ENCODE data around the gene SERTAD1. TPM values are rescaled to one million over a fixed set of nuclear protein-coding genes. Genes with fewer than 3 reads are reported as not detected.

Gene SERTAD1
- total and polyA plus RNA-seq, 2 of the 8 experiments (the other 6 are each of a cell fraction or from before 2014, with no cell fraction given): 5.4 to 6.6 TPM

- Histone ChIP-seq H4K5ac (ENCODE audit: insufficient read length, low read depth, low read length) (no peak overlapping the region), H2AFZ (ENCODE audit: low read length) (no peak overlapping the region), H2BK15ac (ENCODE audit: low read length) (no peak overlapping the region), H2BK5ac (ENCODE audit: low read depth, low read length) (no peak overlapping the region), H3K4ac (replicated peaks; ENCODE audit: insufficient read length, low read depth, low read length) (no peak overlapping the region), H3K79me2 (ENCODE audit: control insufficient read depth in 1 of 2, insufficient read depth in 2 of 2, low read length in 2 of 2) (no peaks in the 10 kb centered on the region), H3K14ac (ENCODE audit: insufficient read length) (no peak overlapping the region), H3K79me1 (ENCODE audit: low read depth, low read length) (no peaks in the 10 kb centered on the region), H3K36me3 (ENCODE audit: control insufficient read depth in 2 of 4, insufficient read depth in 4 of 4, low read length in 3 of 4) (peaks cover under 1 to 4% (median 1%) of the 10 kb centered on the region in 4 experiments; a peak in 5 of 8 replicates), H3K27ac (ENCODE audit: low read depth, low read length) (no peak overlapping the region), H3K56ac (replicated peaks; ENCODE audit: insufficient read length, low read depth, low read length) (no peak overlapping the region), H3K4me2 (ENCODE audit: insufficient read depth in 1 of 2, low read depth in 2 of 2, low read length in 2 of 2) (no peak overlapping the region), H2BK20ac (ENCODE audit: low read length) (no peak overlapping the region), H3K23ac (ENCODE audit: insufficient read length) (no peak overlapping the region), H3K4me3 (ENCODE audit: extremely low read depth in 1 of 4, insufficient read depth in 2 of 4, low read depth in 3 of 4, low read length in 4 of 4) (no peak overlapping the region), H2AK5ac (ENCODE audit: low read depth, low read length) (no peak overlapping the region), H3K23me2 (ENCODE audit: low read depth, low read length) (no peaks in the 10 kb centered on the region), H2BK12ac (ENCODE audit: low read depth, low read length) (no peak overlapping the region), H4K8ac (ENCODE audit: extremely low read depth, insufficient read depth, low read length) (no peak overlapping the region; the same call in 1 of the 2 replicates), H4K20me1 (replicated peaks in 1 of 2; ENCODE audit: control insufficient read depth in 1 of 2, insufficient read depth in 2 of 2, low read length in 2 of 2) (peaks cover 0 to 11% of the 10 kb centered on the region in 2 experiments), H4K91ac (replicated peaks; ENCODE audit: insufficient read length, low read length) (no peak overlapping the region), H3K9me3 (ENCODE audit: insufficient read depth in 2 of 2, low read depth in 1 of 2, low read length in 1 of 2) (no peaks in the 10 kb centered on the region), H2BK120ac (replicated peaks; ENCODE audit: low read depth, low read length) (no peak overlapping the region), H3K27me3 (replicated peaks in 1 of 4; ENCODE audit: control insufficient read depth in 3 of 4, extremely low read depth in 1 of 4, insufficient read depth in 3 of 4, low read length in 3 of 4) (no peaks in the 10 kb centered on the region), H3K4me1 (replicated peaks in 1 of 4; ENCODE audit: control insufficient read depth in 3 of 4, insufficient read depth in 4 of 4, low read length in 3 of 4) (peaks cover 0 to 4% (median 0%) of the 10 kb centered on the region in 4 experiments; a peak in 2 of 7 replicates), H3K9ac (replicated peaks in 1 of 4; ENCODE audit: extremely low read depth in 1 of 4, low read depth in 3 of 4, low read length in 3 of 4) (no peak overlapping the region), H3K18ac (ENCODE audit: extremely low read depth, low read length) (no peak overlapping the region)
- WGBS, 2 experiments (ENCODE audit: extremely low coverage in 1 of 2, insufficient coverage in 1 of 2, insufficient read length in 1 of 2, insufficient replicate concordance in 2 of 2, low coverage in 1 of 2, low lambda C conversion rate in 2 of 2, missing lambda C conversion rate in 1 of 2): 89% methylated on average over 28 of the region's 28 CpGs; no CpG with 5 or more reads in 1 of the 2 experiments
- ChIA-PET POLR2A (ENCODE audit: partially characterized antibody) (interaction anchor here (0.9 to 1.2 kb wide), 6 partner anchors 15 to 68 kb away, joined by 3 to 4 read pairs (median 3); no protein-coding TSS in a partner anchor), CTCF (ENCODE audit: partially characterized antibody) (interaction anchor here (0.6 to 2.5 kb wide), 5 partner anchors 8 to 79 kb away, joined by 3 to 7 read pairs (median 4); no protein-coding TSS in a partner anchor)
- FAIRE-seq (no peak), DNase-seq (ENCODE audit: low read depth in 1 of 2, low spot score in 2 of 2) (no peak)
- TF ChIP-seq RBBP5 (IDR thresholded peaks at IDR 0.05; ENCODE audit: borderline replicate concordance, low read depth, low read length): no peak
Measured at GRCh38 chr19:40383668-40384248, 42.0 kb downstream of the SERTAD1 start.
